Rectal smooth muscle tissue (tissue), 1 donor: ENCODE measurements around the gene RAVER1.

Experiments
- H3K27ac ChIP-seq: one replicate; pipeline ENCODE4 v1.7.0; 2013; ENCODE audit warnings: low read depth, low read length, inconsistent platforms
- H3K27me3 ChIP-seq: one replicate; pipeline ENCODE4 v1.7.0; 2013; ENCODE audit warnings: low read length; ENCODE audit not compliant: control insufficient read depth, insufficient read depth
- H3K36me3 ChIP-seq: one replicate; pipeline ENCODE4 v1.7.0; 2013; ENCODE audit warnings: low read length; ENCODE audit not compliant: control insufficient read depth, insufficient read depth
- H3K4me1 ChIP-seq: one replicate; pipeline ENCODE4 v1.7.0; 2013; ENCODE audit warnings: low read length; ENCODE audit not compliant: control insufficient read depth, insufficient read depth
- H3K4me3 ChIP-seq: one replicate; pipeline ENCODE4 v1.7.0; 2013; ENCODE audit warnings: low read length
- H3K9ac ChIP-seq: one replicate; pipeline ENCODE4 v1.7.0; 2013; ENCODE audit warnings: low read length

Gene RAVER1

DNA sequence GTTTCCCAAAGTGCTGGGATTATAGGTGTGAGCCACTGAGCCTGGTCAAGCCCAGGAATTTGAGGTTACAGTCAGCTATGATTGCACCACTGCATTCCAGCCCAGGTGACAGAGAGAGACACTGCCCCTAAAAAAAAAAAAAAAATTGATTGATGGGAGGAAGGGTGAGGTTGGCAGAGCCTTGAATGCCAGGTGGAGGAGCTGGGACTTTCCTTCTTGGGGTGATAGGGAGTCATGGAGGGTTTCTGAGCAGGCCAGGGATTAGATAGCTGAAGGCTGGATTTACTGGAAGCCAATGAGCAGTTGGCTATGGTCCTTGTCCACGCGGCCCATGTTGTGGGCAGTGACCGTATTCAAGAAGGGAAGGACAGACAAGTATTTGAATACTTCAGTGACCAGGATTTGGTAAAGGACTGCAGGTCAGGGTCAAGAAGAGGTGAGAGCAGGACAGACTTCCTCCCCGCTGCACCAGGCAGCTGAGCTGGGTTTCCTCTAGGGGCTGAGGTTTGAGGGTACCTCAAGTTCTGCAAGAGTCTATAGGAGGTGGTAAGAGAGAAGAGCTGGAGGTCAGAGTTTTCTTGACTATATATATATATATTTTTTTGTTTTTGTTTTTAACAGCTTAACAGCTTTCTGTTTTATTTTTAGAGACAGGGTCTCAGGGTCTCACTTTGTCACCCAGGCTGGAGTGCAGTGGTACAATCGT, 53.4 kb downstream of the RAVER1 start:
- Histone ChIP-seq H3K4me1 (no peaks in the 10 kb centered on the region), H3K4me3 (no peak overlapping the region), H3K27ac (no peak overlapping the region), H3K27me3 (no peaks in the 10 kb centered on the region), H3K36me3 (no peaks in the 10 kb centered on the region), H3K9ac (no peak overlapping the region)

DNA sequence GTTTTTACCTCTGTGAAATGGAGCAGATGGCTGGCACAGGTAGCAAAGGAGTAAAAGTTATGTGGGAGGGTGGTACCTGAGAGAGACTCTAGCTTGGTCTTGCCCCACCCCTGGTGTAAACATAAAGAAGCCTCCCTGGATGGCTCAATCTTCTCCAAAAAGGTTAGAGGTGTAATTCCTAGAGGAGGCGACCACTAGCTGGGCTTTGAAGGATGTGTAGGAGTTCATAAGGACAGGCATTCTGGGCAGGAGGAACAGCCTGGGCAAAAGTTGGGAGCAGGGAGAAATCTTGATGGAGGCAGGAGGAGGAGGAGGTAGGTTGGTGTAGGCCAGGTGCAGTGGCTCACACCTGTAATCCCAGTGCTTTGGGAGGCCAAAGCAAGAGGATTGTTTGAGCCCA, 54.4 kb downstream of the RAVER1 start:
- Histone ChIP-seq H3K9ac (no peak overlapping the region), H3K27me3 (no peaks in the 10 kb centered on the region), H3K4me1 (no peaks in the 10 kb centered on the region), H3K36me3 (no peaks in the 10 kb centered on the region), H3K27ac (no peak overlapping the region), H3K4me3 (no peak overlapping the region)

DNA sequence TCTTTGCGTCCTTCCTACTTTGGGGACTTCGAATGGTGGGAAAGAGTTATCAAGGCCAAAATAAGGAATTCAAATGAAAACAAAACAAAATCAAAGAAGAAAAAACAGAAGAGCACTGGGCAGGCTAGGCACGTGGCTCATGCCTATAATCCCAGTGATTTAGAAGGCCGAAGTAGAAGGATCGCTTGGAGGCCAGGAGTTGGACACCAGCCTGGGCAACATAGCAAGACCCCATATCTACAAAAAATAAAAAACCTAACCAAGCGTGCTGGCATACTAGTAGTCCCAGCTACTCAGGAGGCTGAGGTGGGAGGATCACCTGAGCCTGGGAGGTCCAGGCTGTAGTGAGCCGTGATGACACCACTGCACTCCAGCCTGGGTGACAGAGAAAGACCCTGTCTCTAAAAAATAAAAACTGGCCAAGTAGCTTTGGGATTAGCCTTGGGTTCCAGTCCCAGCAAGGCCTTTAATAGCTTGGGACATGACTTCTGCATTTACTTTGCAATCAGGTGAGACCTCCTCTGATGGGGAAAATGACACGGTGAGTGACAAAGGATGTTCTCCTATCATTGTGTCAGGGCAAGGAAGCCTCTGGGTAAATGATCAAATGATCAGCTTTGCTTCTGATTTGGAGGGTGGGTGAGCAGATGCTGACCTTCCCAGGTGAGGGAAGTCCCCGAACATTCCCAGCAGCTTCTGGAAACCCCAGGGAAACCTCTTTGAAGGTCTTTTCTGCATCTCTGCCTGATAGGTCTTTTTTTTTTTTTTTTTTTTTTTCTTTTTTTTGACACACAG, 55.3 kb downstream of the RAVER1 start:
- no peaks in the 10 kb centered on the region for H3K36me3 ChIP-seq
- H3K4me1 ChIP-seq: no peaks in the 10 kb centered on the region
- no peak overlapping the region for H3K27ac ChIP-seq
- no peaks in the 10 kb centered on the region for H3K27me3 ChIP-seq
- no peak overlapping the region for H3K9ac ChIP-seq
- H3K4me3 ChIP-seq: no peak overlapping the region

DNA sequence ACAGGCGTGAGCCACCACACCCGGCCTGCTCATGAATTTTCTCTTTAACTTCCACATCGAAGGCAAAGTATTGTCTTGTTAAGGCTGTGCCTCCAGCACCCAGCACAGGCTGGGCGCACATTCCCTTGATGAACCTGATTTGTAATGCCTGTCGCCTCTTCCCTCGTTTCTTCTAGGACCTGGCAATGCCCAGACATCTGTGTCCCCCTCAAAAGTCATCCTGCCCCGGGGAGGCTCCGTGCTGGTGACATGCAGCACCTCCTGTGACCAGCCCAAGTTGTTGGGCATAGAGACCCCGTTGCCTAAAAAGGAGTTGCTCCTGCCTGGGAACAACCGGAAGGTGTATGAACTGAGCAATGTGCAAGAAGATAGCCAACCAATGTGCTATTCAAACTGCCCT, 58.7 kb downstream of the RAVER1 start:
- Histone ChIP-seq H3K9ac (no peak overlapping the region), H3K27me3 (no peaks in the 10 kb centered on the region), H3K36me3 (no peaks in the 10 kb centered on the region), H3K4me1 (no peaks in the 10 kb centered on the region), H3K4me3 (no peak overlapping the region), H3K27ac (no peak overlapping the region)

DNA sequence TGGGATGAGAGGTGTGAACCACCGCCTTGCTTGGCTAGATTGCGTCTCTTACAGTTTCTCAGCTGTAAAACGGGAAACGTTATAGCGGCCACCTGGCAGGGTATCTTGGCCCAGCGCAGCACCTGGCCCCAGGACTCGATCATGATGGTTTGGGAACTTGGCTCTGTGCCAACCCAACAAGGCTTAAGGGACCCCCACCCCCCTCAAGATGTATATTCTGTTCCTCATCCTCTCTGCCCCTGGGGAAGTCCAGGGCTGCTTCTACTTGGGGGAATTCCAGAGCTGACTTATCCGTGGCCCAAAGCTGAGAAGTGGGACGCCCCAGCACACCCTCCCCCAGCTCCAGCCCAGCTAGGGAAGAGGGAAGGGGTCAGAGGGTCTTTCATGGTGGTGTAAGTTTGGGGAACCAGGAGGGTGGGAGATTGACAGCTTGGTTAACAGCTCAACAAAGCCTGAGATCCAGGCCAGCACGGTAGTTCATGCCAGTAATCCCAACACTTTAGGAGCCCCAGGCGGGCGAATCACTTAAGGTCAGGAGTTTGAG, 61.7 kb downstream of the RAVER1 start:
- Histone ChIP-seq H3K27ac (peak overlapping the region; percentile 52), H3K4me3 (peak overlapping the region; percentile 65), H3K4me1 (no peaks in the 10 kb centered on the region), H3K27me3 (no peaks in the 10 kb centered on the region), H3K36me3 (no peaks in the 10 kb centered on the region), H3K9ac (no peak overlapping the region)

DNA sequence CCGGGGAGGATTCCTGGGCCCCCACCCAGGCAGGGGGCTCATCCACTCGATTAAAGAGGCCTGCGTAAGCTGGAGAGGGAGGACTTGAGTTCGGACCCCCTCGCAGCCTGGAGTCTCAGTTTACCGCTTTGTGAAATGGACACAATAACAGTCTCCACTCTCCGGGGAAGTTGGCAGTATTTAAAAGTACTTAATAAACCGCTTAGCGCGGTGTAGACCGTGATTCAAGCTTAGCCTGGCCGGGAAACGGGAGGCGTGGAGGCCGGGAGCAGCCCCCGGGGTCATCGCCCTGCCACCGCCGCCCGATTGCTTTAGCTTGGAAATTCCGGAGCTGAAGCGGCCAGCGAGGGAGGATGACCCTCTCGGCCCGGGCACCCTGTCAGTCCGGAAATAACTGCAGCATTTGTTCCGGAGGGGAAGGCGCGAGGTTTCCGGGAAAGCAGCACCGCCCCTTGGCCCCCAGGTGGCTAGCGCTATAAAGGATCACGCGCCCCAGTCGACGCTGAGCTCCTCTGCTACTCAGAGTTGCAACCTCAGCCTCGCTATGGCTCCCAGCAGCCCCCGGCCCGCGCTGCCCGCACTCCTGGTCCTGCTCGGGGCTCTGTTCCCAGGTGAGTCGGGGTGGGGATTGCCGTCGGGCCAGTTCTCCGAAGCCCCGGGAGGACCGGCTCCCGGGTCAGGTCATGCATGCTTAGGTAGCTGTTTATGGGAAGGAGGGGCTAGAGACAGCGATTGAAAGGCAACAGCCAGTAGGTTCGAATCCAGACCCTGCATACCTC, 62.5 kb downstream of the RAVER1 start, which contains the start of gene ICAM1:
Gene ICAM1, plus strand, starts transcription at position 505 of the 779 bp plus-strand sequence. Its CDS starts 40 bp downstream, at position 545.
- Histone ChIP-seq H3K36me3 (no peaks in the 10 kb centered on the region), H3K4me3 (peak within 1 kb of the TSS; percentile 65), H3K27me3 (no peaks in the 10 kb centered on the region), H3K4me1 (no peaks in the 10 kb centered on the region), H3K27ac (peak within 1 kb of the TSS; percentile 62), H3K9ac (peak within 1 kb of the TSS; percentile 16)

DNA sequence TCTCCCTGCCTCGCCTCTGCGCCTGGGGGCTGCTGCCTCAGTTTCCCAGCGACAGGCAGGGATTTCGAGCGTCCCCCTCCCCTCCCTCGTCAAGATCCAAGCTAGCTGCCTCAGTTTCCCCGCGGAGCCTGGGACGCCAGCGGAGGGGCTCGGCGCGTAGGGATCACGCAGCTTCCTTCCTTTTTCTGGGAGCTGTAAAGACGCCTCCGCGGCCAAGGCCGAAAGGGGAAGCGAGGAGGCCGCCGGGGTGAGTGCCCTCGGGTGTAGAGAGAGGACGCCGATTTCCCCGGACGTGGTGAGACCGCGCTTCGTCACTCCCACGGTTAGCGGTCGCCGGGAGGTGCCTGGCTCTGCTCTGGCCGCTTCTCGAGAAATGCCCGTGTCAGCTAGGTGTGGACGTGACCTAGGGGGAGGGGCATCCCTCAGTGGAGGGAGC, 63.1 kb downstream of the RAVER1 start:
- peak overlapping the region; percentile 65 for H3K4me3 ChIP-seq
- H3K9ac ChIP-seq: peak overlapping the region; percentile 16
- no peaks in the 10 kb centered on the region for H3K36me3 ChIP-seq
- no peaks in the 10 kb centered on the region for H3K27me3 ChIP-seq
- peak overlapping the region; percentile 62 for H3K27ac ChIP-seq
- no peaks in the 10 kb centered on the region for H3K4me1 ChIP-seq

DNA sequence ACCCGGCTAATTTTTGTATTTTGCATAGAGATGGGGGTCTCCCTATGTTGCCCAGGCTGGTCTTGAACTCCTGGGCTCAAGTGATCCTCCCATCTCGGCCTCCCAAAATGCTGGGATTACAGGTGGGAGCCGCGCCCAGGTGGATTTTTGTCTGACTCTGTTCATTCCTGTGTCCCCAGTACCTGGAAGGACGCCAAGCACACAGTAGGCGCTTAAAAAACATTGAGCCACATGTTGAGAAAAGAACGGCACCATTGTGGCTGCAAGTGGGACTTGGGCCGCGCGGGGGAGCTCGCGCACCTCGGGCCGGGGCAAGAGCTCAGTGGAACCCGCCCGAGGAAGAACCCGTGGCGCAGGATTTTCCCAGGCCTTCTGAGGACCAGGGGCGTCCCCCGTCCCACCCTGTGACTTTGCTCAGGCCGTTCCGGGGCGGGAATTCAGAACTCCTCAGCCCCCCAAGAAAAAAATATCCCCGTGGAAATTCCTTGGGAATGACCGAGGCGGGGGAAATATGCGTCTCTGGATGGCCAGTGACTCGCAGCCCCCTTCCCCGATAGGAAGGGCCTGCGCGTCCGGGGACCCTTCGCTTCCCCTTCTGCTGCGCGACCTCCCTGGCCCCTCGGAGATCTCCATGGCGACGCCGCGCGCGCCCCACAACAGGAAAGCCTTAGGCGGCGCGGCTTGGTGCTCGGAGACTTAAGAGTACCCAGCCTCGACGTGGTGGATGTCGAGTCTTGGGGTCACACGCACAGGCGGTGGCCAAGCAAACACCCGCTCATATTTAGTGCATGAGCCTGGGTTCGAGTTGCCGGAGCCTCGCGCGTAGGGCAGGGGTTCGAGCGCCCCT, 63.8 kb downstream of the RAVER1 start:
- Histone ChIP-seq H3K27ac (peak overlapping the region; percentile 58), H3K36me3 (no peaks in the 10 kb centered on the region), H3K4me1 (no peaks in the 10 kb centered on the region), H3K4me3 (peak overlapping the region; percentile 65), H3K27me3 (no peaks in the 10 kb centered on the region), H3K9ac (no peak overlapping the region)

DNA sequence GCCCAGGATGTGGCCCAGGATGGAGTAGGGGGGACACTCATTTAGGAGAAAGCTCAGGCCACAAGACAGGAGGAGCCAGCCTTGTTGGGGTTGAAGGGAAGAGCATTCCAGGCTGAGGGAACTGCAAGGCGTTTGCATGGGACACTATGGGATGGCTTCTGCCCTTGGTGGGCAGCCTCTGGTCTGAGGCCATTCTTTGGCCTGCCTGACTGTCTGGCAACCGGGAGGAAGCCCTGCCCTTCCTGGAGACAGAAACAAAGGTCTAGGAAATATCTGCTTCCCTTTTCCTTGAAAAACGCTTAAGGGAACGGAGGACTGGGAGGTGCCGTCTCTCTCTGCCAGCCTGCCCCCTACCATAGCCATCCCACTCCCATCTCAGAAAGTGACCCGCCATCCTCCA, 65.3 kb downstream of the RAVER1 start:
- Histone ChIP-seq H3K36me3 (no peaks in the 10 kb centered on the region), H3K4me3 (no peak overlapping the region), H3K9ac (no peak overlapping the region), H3K27ac (no peak overlapping the region), H3K27me3 (no peaks in the 10 kb centered on the region), H3K4me1 (no peaks in the 10 kb centered on the region)

DNA sequence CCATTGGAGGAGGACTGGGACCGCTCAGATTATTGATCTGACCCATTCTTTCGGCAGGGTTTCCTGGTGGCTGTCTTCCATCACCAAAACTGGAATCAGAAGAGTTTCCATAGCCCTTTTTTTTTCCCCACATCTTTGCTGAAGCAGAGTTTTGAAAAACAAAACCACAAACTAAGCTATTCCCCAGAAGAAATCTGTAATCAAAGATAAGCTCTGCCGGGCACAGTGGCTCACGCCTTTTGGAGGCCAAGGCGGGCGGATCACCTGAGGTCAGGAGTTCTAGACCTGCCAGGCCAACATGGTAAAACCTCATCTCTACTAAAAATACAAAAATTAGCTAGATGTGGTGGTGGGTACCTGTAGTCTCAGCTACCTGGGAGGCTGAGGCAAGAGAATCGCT, 66.6 kb downstream of the RAVER1 start:
- H3K4me3 ChIP-seq: no peak overlapping the region
- H3K27ac ChIP-seq: no peak overlapping the region
- no peak overlapping the region for H3K9ac ChIP-seq
- H3K4me1 ChIP-seq: no peaks in the 10 kb centered on the region
- H3K27me3 ChIP-seq: no peaks in the 10 kb centered on the region
- H3K36me3 ChIP-seq: no peaks in the 10 kb centered on the region
